GM12878 (cell line): ENCODE measurements around the gene SLC2A1. TPM values are rescaled to one million over a fixed set of nuclear protein-coding genes. Genes with fewer than 3 reads are reported as not detected.

ENCODE experiments used
- ATF7 ChIP-seq: fragments of 450-650 bp; IDR thresholded peaks from 2 replicates; pipeline ENCODE4 v1.6.1; 2016; ENCODE audit warnings: low read depth, mild to moderate bottlenecking
- FOXK2 ChIP-seq: fragments of 450-650 bp; IDR thresholded peaks from 2 replicates; pipeline ENCODE4 v1.6.1; 2017; ENCODE audit warnings: mild to moderate bottlenecking, moderate library complexity
- FOXM1 ChIP-seq: IDR thresholded peaks from 2 replicates; pipeline ENCODE4 v1.6.1; 2012; ENCODE audit warnings: low read depth, mild to moderate bottlenecking, inconsistent platforms, low read length, moderate library complexity
- HDGF ChIP-seq: fragments of 450-650 bp; IDR thresholded peaks from 2 replicates; pipeline ENCODE4 v1.6.1; 2016; ENCODE audit warnings: antibody characterized with exemption
- MEF2B ChIP-seq: fragments of 450-650 bp; IDR thresholded peaks from 2 replicates; pipeline ENCODE4 v1.6.1; 2018; ENCODE audit warnings: mild to moderate bottlenecking, moderate library complexity; ENCODE audit not compliant: partially characterized antibody, poor library complexity, severe bottlenecking
- MTA2 ChIP-seq: fragments of 450-650 bp; IDR thresholded peaks from 2 replicates; pipeline ENCODE4 v1.6.1; 2016; ENCODE audit warnings: low read depth, mild to moderate bottlenecking, moderate library complexity
- MYC ChIP-seq: IDR thresholded peaks from 2 replicates; pipeline ENCODE4 v1.6.1; 2011; ENCODE audit warnings: mild to moderate bottlenecking, low read length, moderate library complexity, inconsistent platforms; ENCODE audit not compliant: insufficient read depth, insufficient replicate concordance, insufficient read length, severe bottlenecking
- PAX8 ChIP-seq: fragments of 450-650 bp; IDR thresholded peaks from 2 replicates; pipeline ENCODE4 v1.6.1; 2017; ENCODE audit warnings: mild to moderate bottlenecking, moderate library complexity
- RAD21 ChIP-seq: IDR thresholded peaks from 2 replicates; pipeline ENCODE4 v1.6.1; 2011; ENCODE audit warnings: mild to moderate bottlenecking, low read depth, low read length, moderate library complexity; ENCODE audit not compliant: insufficient read depth
- RCOR1 ChIP-seq: conservative IDR thresholded peaks from 2 replicates; pipeline ENCODE4 v1.6.1; 2012; ENCODE audit warnings: low read depth, low read length, improper control_type of control experiment
- RELA ChIP-seq: fragments of 450-650 bp; IDR thresholded peaks from 2 replicates; pipeline ENCODE4 v1.8.0; 2014; ENCODE audit warnings: borderline replicate concordance; ENCODE audit not compliant: partially characterized antibody
- RUNX3 ChIP-seq: IDR thresholded peaks from 2 replicates; pipeline ENCODE4 v1.6.1; 2012; ENCODE audit warnings: low read length, inconsistent platforms
- SIN3A ChIP-seq: IDR thresholded peaks from 2 replicates; pipeline ENCODE4 v1.6.1; 2012; ENCODE audit warnings: low read depth, low read length, improper control_type of control experiment
- SMAD5 ChIP-seq: IDR thresholded peaks from 2 replicates; pipeline ENCODE4 v1.6.1; 2016; ENCODE audit warnings: antibody characterized with exemption, low read depth
- SREBF1 ChIP-seq: IDR thresholded peaks from 2 replicates; pipeline ENCODE4 v1.6.1; 2012; ENCODE audit warnings: mild to moderate bottlenecking, low read length
- STAT1 ChIP-seq: fragments of 450-650 bp; conservative IDR thresholded peaks from 2 replicates; pipeline ENCODE4 v1.6.1; 2014; ENCODE audit warnings: antibody characterized with exemption, mild to moderate bottlenecking
- TAF1 ChIP-seq: IDR thresholded peaks from 2 replicates; pipeline ENCODE4 v1.6.1; 2011; ENCODE audit warnings: mild to moderate bottlenecking, low read depth, low read length, borderline replicate concordance
- TCF12 ChIP-seq: IDR thresholded peaks from 2 replicates; pipeline ENCODE4 v1.6.1; 2011; ENCODE audit warnings: low read depth, mild to moderate bottlenecking, low read length
- WRNIP1 ChIP-seq: IDR thresholded peaks from 2 replicates; pipeline ENCODE4 v1.6.1; 2011; ENCODE audit warnings: low read depth, low read length, improper control_type of control experiment, borderline replicate concordance
- ZNF622 ChIP-seq: fragments of 450-650 bp; IDR thresholded peaks from 2 replicates; pipeline ENCODE4 v1.6.1; 2017; ENCODE audit warnings: mild to moderate bottlenecking, inconsistent platforms
- ZSCAN29 ChIP-seq: fragments of 450-650 bp; IDR thresholded peaks from 2 replicates; pipeline ENCODE4 v1.6.1; 2017; ENCODE audit warnings: mild to moderate bottlenecking, moderate library complexity
- polyA plus RNA-seq, 11 experiments: library from polyadenylated mRNA; depleted of rRNA in 4 of 11; unstranded in 6 of 11; stranded (reverse) in 5 of 11; fragments of >200 nt; fragmentation: Nextera tagmentation in 4 of 11; fragmentation: Illumina TruSeq in 1 of 11; extraction: Ambion mirVana in 4 of 11; extraction: Trizol in 1 of 11; gene quantifications; 1 replicate in 1 of 11; 2 replicates in 10 of 11; pipeline versions ENCODE4 v1.2.1 to v1.2.3, GENCODE V29; 2011 to 2016; ENCODE audit warnings: inconsistent platforms in 2 of 11, missing spikeins in 2 of 11, low read depth in 1 of 11
- total RNA-seq, 4 experiments: library from RNA; depleted of rRNA in 3 of 4; stranded (reverse); fragments of >200 nt in 3 of 4; fragmentation: Illumina TruSeq in 1 of 4; extraction: Trizol in 1 of 4; gene quantifications; 2 replicates each; pipeline versions ENCODE4 v1.2.1 to v1.2.3, GENCODE V29; 2013 to 2021
- TF ChIP-seq, protein P1 (sequence below): IDR thresholded peaks from 2 replicates; pipeline ENCODE4 v1.6.1; 2011; ENCODE audit warnings: mild to moderate bottlenecking, low read depth, low read length, moderate library complexity; ENCODE audit not compliant: insufficient replicate concordance
- TF ChIP-seq, protein P2 (sequence below): fragments of 450-650 bp; conservative IDR thresholded peaks from 2 replicates; pipeline ENCODE4 v1.6.1; 2017; ENCODE audit warnings: mild to moderate bottlenecking, moderate library complexity
- TF ChIP-seq, protein P3 (sequence below): IDR thresholded peaks from 2 replicates; pipeline ENCODE4 v1.6.1; 2011; ENCODE audit warnings: low read depth, low read length, improper control_type of control experiment, borderline replicate concordance
- TF ChIP-seq, protein P4 (sequence below): fragments of 450-650 bp; IDR thresholded peaks from 2 replicates; pipeline ENCODE4 v1.6.1; 2018; ENCODE audit warnings: mild to moderate bottlenecking, low read depth, moderate library complexity; ENCODE audit not compliant: partially characterized antibody

The SLC2A1 gene
- total and polyA plus RNA-seq, 10 of the 15 experiments (the other 5 are each of a cell fraction or from before 2014, with no cell fraction given) = 5.7 to 66.0 (median 44.2) TPM

DNA sequence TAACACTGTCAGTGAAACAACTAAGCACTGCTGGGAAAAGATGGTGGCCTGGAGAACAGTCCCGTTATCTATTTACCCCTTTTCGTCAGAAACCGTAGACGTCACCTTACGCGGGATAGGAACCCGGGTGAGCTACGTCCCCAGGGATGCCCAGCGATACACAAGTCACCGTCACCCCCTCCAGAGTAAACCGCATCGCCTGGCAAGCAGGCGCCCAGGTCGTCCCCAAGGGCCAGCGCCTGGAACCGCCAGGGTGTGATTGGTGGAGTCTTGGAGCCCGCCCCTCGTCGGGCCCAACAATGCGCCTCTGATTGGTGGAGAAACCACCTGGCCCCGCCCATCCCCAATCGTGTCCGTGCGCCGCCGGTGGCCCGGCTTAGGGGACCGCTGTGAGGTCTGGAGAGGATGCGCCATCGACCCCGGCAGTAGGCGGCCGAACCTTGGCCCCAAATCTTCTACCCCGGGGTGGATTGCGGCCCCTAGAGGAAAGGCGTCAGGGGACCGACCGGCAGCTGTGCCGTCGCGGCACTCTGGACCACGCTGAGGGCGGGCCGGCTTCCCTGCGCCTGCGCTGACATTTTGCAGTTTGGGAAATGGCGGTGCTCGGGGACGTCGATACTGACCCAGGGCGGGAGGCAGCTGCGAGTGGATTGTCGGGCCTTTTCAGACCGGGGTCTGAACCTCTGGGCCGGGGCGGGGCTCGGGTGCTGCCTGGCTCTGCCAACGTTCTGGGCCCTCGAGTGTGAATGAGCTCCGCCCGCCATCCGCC is 34.4 kb downstream of the SLC2A1 start (continued):
- TF ChIP-seq PAX8 (no peak), RAD21 (no peak), SIN3A (0 out of 2 replicates have a peak, but pooled peaks have one; percentile 37), RELA (no peak), FOXK2 (no peak), FOXM1 (no peak), MTA2 (peak; percentile 28; the same call in 1 of the 2 replicates), HDGF (no peak; the same call in 1 of the 2 replicates), STAT1 (0 out of 2 replicates have a peak, but pooled peaks have one; percentile 13), MEF2B (peak; percentile 92), MYC (no peak), TCF12 (peak; percentile 70), RUNX3 (peak; percentile 82), ZNF622 (no peak), SMAD5 (0 out of 2 replicates have a peak, but pooled peaks have one; percentile 16), TAF1 (peak; percentile 5; the same call in 1 of the 2 replicates), SREBF1 (no peak), WRNIP1 (no peak), RCOR1 (no peak), ZSCAN29 (no peak), ATF7 (peak; percentile 66; the same call in 1 of the 2 replicates)
- TF ChIP-seq, protein P1, sequence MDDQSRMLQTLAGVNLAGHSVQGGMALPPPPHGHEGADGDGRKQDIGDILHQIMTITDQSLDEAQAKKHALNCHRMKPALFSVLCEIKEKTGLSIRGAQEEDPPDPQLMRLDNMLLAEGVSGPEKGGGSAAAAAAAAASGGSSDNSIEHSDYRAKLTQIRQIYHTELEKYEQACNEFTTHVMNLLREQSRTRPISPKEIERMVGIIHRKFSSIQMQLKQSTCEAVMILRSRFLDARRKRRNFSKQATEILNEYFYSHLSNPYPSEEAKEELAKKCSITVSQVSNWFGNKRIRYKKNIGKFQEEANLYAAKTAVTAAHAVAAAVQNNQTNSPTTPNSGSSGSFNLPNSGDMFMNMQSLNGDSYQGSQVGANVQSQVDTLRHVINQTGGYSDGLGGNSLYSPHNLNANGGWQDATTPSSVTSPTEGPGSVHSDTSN = peak; percentile 10
- TF ChIP-seq, protein P2, sequence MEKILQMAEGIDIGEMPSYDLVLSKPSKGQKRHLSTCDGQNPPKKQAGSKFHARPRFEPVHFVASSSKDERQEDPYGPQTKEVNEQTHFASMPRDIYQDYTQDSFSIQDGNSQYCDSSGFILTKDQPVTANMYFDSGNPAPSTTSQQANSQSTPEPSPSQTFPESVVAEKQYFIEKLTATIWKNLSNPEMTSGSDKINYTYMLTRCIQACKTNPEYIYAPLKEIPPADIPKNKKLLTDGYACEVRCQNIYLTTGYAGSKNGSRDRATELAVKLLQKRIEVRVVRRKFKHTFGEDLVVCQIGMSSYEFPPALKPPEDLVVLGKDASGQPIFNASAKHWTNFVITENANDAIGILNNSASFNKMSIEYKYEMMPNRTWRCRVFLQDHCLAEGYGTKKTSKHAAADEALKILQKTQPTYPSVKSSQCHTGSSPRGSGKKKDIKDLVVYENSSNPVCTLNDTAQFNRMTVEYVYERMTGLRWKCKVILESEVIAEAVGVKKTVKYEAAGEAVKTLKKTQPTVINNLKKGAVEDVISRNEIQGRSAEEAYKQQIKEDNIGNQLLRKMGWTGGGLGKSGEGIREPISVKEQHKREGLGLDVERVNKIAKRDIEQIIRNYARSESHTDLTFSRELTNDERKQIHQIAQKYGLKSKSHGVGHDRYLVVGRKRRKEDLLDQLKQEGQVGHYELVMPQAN = 0 out of 2 replicates have a peak, but pooled peaks have one; percentile 43
- TF ChIP-seq, protein P3, sequence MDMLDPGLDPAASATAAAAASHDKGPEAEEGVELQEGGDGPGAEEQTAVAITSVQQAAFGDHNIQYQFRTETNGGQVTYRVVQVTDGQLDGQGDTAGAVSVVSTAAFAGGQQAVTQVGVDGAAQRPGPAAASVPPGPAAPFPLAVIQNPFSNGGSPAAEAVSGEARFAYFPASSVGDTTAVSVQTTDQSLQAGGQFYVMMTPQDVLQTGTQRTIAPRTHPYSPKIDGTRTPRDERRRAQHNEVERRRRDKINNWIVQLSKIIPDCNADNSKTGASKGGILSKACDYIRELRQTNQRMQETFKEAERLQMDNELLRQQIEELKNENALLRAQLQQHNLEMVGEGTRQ = no peak
- TF ChIP-seq, protein P4, sequence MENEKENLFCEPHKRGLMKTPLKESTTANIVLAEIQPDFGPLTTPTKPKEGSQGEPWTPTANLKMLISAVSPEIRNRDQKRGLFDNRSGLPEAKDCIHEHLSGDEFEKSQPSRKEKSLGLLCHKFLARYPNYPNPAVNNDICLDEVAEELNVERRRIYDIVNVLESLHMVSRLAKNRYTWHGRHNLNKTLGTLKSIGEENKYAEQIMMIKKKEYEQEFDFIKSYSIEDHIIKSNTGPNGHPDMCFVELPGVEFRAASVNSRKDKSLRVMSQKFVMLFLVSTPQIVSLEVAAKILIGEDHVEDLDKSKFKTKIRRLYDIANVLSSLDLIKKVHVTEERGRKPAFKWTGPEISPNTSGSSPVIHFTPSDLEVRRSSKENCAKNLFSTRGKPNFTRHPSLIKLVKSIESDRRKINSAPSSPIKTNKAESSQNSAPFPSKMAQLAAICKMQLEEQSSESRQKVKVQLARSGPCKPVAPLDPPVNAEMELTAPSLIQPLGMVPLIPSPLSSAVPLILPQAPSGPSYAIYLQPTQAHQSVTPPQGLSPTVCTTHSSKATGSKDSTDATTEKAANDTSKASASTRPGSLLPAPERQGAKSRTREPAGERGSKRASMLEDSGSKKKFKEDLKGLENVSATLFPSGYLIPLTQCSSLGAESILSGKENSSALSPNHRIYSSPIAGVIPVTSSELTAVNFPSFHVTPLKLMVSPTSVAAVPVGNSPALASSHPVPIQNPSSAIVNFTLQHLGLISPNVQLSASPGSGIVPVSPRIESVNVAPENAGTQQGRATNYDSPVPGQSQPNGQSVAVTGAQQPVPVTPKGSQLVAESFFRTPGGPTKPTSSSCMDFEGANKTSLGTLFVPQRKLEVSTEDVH = no peak
